ENCODE data around the gene PRODH. TPM values are rescaled to one million over a fixed set of nuclear protein-coding genes. Genes with fewer than 3 reads are reported as not detected.
A peak's percentile ranks its signal among the peaks of the same experiment; 100 is the strongest.
"Not testable (repeated sequence)": the region's sequence is repeated elsewhere in the genome, so short reads cannot be mapped to it uniquely, and the experiment has no call there.

PRODH gene
- total RNA-seq, 2 donors from 2014 or later, result 3.1 to 11.5 TPM

DNA sequence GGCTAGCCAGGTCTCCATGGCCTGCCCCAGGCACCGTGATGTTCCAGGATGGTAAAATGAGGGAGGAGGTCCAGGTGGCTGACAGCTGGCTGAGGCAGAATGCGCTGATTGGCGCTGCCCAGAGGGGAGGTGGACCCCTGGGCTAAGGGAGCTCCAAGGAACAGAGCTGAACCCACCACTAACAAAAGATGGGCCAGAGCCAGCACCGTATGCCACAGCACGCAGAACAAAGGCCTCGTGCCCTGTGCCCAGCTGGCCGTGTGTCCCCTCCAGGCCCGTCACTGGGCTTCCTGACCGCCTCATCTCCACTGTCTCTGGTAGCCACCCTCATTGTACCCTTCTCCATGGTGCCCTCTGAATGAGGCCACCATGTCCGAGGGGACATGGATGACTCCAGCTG lies 19.6 kb upstream of the PRODH start:
- 84% methylated on average over 10 of the region's 10 CpGs for WGBS
- Histone ChIP-seq H3K9me3 (no peaks in the 10 kb centered on the region), H3K4me1 (replicated peaks) (no peaks in the 10 kb centered on the region), H3K4me3 (no peak overlapping the region), H3K27ac (no peak overlapping the region), H3K27me3 (replicated peaks; ENCODE audit: insufficient read depth) (no peaks in the 10 kb centered on the region), H3K36me3 (no peaks in the 10 kb centered on the region)
- TF ChIP-seq POLR2A (IDR thresholded peaks at IDR 0.05) (no peak), POLR2AphosphoS5 (IDR thresholded peaks at IDR 0.05) (no peak)
- TF ChIP-seq, protein P1, sequence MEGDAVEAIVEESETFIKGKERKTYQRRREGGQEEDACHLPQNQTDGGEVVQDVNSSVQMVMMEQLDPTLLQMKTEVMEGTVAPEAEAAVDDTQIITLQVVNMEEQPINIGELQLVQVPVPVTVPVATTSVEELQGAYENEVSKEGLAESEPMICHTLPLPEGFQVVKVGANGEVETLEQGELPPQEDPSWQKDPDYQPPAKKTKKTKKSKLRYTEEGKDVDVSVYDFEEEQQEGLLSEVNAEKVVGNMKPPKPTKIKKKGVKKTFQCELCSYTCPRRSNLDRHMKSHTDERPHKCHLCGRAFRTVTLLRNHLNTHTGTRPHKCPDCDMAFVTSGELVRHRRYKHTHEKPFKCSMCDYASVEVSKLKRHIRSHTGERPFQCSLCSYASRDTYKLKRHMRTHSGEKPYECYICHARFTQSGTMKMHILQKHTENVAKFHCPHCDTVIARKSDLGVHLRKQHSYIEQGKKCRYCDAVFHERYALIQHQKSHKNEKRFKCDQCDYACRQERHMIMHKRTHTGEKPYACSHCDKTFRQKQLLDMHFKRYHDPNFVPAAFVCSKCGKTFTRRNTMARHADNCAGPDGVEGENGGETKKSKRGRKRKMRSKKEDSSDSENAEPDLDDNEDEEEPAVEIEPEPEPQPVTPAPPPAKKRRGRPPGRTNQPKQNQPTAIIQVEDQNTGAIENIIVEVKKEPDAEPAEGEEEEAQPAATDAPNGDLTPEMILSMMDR (IDR thresholded peaks at IDR 0.05), result no peak
- intact Hi-C loops (cut with DNase I), result no loop called here
- no peak for DNase-seq (ENCODE audit: low spot score)

DNA sequence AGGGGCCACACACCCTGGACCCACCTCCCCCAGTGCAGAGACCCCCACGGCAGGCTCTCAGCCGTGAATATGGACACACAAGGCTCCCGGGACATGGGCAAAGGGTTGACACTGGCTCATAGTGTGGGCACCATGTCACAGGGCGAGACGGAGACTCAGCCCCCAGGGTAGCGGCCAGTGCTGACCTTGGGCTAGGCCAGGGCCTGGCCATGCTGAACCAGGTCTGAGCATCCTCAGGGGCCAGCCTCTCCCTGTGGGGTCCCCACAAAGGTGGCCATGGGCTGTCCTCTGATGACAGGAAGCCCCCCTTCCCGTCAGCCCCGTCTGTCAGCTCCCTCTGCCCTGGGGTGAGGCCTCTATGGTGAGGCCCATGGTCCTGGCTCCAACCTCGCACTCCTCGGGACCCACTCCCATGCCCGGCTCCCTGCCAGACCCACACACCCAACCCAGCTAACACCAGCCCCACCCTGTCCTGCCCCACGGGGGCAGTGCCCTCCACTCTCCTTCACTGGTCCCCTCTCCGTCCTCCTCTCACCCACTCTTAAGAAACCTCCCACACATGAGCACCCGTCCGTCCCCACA lies 19.0 kb upstream of the PRODH start:
- H3K27ac ChIP-seq, result no peak overlapping the region
- no peaks in the 10 kb centered on the region for H3K9me3 ChIP-seq
- DNase-seq (ENCODE audit: low spot score), result no peak
- H3K4me1 ChIP-seq (replicated peaks), result no peaks in the 10 kb centered on the region
- no peaks in the 10 kb centered on the region for H3K36me3 ChIP-seq
- TF ChIP-seq, protein P1 (IDR thresholded peaks at IDR 0.05), result no peak
- no peak for TF ChIP-seq POLR2A (IDR thresholded peaks at IDR 0.05)
- intact Hi-C loops (cut with DNase I), result no loop called here
- H3K4me3 ChIP-seq, result no peak overlapping the region
- WGBS, result 88% methylated on average over 15 of the region's 15 CpGs
- no peaks in the 10 kb centered on the region for H3K27me3 ChIP-seq (replicated peaks; ENCODE audit: insufficient read depth)

DNA sequence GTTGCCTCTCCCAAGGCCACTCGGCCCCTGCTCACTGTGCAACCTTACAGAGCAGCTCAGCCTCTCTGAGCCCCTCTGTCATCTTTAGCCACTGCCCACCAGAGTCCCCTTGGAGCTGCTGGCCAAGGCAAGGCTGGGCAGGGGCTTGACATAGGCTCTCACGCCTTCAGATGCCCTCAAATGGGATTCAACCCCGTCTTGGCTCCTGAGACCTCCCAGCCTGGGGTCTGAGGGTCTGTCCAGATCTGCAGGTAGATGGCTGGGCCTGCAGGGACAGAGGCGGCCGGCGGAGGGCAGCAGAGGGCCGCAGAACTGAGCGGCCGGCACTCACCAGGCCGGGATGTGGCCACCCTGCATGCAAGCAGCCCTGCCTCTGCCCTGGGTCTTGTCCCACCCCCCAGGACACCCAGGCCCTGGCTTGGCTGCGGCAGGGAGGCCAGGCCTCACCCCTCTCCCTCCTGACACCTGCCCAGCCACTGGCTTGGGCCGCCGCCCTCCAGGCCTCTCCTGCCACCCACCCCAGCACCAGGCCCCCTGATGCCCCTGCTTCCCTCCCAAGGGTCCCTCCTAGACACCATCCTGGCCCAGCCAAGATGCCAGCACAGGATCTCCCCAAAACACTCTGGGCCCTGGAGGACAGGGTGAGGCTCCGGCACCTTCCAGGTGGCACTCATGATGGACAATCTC lies 18.4 kb upstream of the PRODH start:
- WGBS, result 19% methylated on average over 8 of the region's 14 CpGs
- H3K9me3 ChIP-seq; H3K4me1 ChIP-seq (replicated peaks); H3K4me3 ChIP-seq; H3K36me3 ChIP-seq; H3K27me3 ChIP-seq (replicated peaks; ENCODE audit: insufficient read depth); intact Hi-C loops (cut with DNase I); H3K27ac ChIP-seq: not testable (repeated sequence)
- TF ChIP-seq, protein P1 (IDR thresholded peaks at IDR 0.05), result peak; percentile 65 to 93 (median 80)
- DNase-seq (ENCODE audit: low spot score), result peak; percentile 58

DNA sequence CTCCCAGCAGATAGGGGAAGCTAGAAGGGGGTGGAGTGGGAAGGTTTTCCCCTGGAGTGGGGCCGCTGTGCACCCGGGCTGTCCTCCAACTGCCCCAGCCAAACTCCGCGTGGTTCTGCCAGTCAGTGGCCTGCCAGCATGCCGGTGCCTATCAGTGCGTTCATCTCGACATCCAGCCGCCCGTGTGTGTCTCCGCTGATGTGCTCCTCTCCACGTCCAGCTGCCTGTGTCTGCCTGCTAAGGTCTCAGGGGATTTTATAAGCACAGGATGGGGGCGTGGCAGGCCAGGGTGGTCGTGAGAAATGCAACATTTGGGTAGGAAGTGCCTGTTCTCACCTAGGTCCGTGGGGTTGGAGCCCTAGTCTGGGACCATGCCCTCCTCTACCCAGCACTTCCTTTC lies 17.0 kb upstream of the PRODH start:
- H3K27me3 ChIP-seq (replicated peaks; ENCODE audit: insufficient read depth); intact Hi-C loops (cut with DNase I): not testable (repeated sequence)

DNA sequence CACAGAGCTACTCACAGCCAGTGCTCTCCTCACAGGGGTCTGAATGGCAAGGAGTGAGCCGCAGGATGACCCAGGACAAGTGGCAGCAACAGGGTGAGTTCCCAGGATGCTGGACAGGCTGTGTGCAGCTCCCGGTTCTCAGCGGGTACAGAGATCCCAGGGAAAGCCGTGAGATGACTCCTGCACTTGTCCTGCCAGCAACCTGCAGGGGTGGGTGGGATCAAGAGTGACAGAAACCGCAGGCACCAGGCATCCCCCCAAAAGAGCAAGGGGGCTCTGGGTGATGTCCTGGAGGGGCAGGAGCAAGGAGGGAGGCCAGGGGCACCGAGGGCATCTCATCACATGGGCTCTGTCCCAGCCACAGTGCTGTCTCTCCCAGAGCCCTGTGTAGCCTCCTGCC lies 15.9 kb upstream of the PRODH start:
- Histone ChIP-seq H3K27me3 (replicated peaks; ENCODE audit: insufficient read depth) (no peaks in the 10 kb centered on the region), H3K36me3 (no peaks in the 10 kb centered on the region), H3K4me3 (no peak overlapping the region), H3K27ac (no peak overlapping the region), H3K9me3 (no peaks in the 10 kb centered on the region), H3K4me1 (replicated peaks) (no peaks in the 10 kb centered on the region)
- intact Hi-C loops (cut with DNase I), result no loop called here
- TF ChIP-seq POLR2A (IDR thresholded peaks at IDR 0.05) (no peak), POLR2AphosphoS5 (IDR thresholded peaks at IDR 0.05) (no peak)
- TF ChIP-seq, protein P1 (IDR thresholded peaks at IDR 0.05), result no peak
- no peak for DNase-seq (ENCODE audit: low spot score)
- WGBS, result 86% methylated on average over 6 of the region's 6 CpGs

More for the DNA sequence above, 17.0 kb upstream of the PRODH start:
- 23% methylated on average over 7 of the region's 14 CpGs for WGBS
- DNase-seq (ENCODE audit: low spot score); H3K36me3 ChIP-seq; H3K4me1 ChIP-seq (replicated peaks); H3K27ac ChIP-seq; H3K9me3 ChIP-seq; H3K4me3 ChIP-seq: not testable (repeated sequence)

Data from prostate gland (tissue), 2 donors.